GM19452 (cell line): ENCODE results near the gene MOB3B.
"Not testable (repeated sequence)": the region's sequence is repeated elsewhere in the genome, so short reads cannot be mapped to it uniquely, and the experiment has no call there.

Experiments used
- ATAC-seq: cut with Tn5 transposase; IDR thresholded peaks from one replicate; pipeline ENCODE4 v1.9.1; 2021; ENCODE audit not compliant: unreplicated experiment

MOB3B gene

GRCh38 chr9:27426511-27427271, 102.9 kb downstream of the MOB3B start:
- no peak for ATAC-seq

- ATAC-seq, result no peak
Observed at GRCh38 chr9:27425827-27426510, 103.6 kb downstream of the MOB3B start.

- ATAC-seq, result no peak
Observed at GRCh38 chr9:27423915-27424710, 105.5 kb downstream of the MOB3B start.

GRCh38 chr9:27422279-27422834, 107.3 kb downstream of the MOB3B start:
- no peak for ATAC-seq

GRCh38 chr9:27421577-27421976, 108.0 kb downstream of the MOB3B start:
- no peak for ATAC-seq

GRCh38 chr9:27419558-27419957, 110.1 kb downstream of the MOB3B start:
- not testable (repeated sequence) for ATAC-seq

GRCh38 chr9:27414220-27414761, 115.3 kb downstream of the MOB3B start:
- ATAC-seq, result no peak

GRCh38 chr9:27413511-27414219, 115.9 kb downstream of the MOB3B start:
- ATAC-seq, result no peak

- ATAC-seq, result no peak
Observed at GRCh38 chr9:27412963-27413362, 116.7 kb downstream of the MOB3B start.

- ATAC-seq, result no peak
Observed at GRCh38 chr9:27412081-27412480, 117.5 kb downstream of the MOB3B start.

GRCh38 chr9:27408482-27408881, 121.1 kb downstream of the MOB3B start:
- no peak for ATAC-seq

- ATAC-seq, result no peak
Observed at GRCh38 chr9:27408001-27408400, 121.6 kb downstream of the MOB3B start.

GRCh38 chr9:27407491-27407890, 122.1 kb downstream of the MOB3B start:
- ATAC-seq, result no peak

GRCh38 chr9:27404661-27405060, 125.0 kb downstream of the MOB3B start:
- ATAC-seq, result no peak

- no peak for ATAC-seq
Observed at GRCh38 chr9:27402626-27403025, 127.0 kb downstream of the MOB3B start.

- no peak for ATAC-seq
Observed at GRCh38 chr9:27400334-27400880, 129.2 kb downstream of the MOB3B start.

GRCh38 chr9:27398982-27399653, 130.5 kb downstream of the MOB3B start:
- no peak for ATAC-seq

- no peak for ATAC-seq
Observed at GRCh38 chr9:27396495-27396894, 133.1 kb downstream of the MOB3B start.

GRCh38 chr9:27395484-27395921, 134.1 kb downstream of the MOB3B start:
- ATAC-seq, result no peak

GRCh38 chr9:27394826-27395201, 134.8 kb downstream of the MOB3B start:
- no peak for ATAC-seq
